Astrocyte (in vitro differentiated cells and primary cell): Measurements from ENCODE around the gene PROX2. TPM values are rescaled to one million over a fixed set of nuclear protein-coding genes. Genes with fewer than 3 reads are reported as not detected.

Experiments
- DNase-seq: peaks from one replicate; pipeline ENCODE4 v3.0.0-alpha.2; 2010; ENCODE audit warnings: low read depth
- FAIRE-seq: peaks from 2 replicates; lab custom pipeline; 2011; peaks lifted over from hg19 to GRCh38; lab: Jason Lieb, UNC
- H2AFZ ChIP-seq: 2 replicates; pipeline ENCODE4 v1.6.0; 2012; ENCODE audit warnings: low read depth, low read length, inconsistent platforms
- H3K27ac ChIP-seq: 2 replicates; pipeline ENCODE4 v1.5.1; 2011; ENCODE audit warnings: low read depth, low read length, inconsistent platforms
- H3K27me3 ChIP-seq: 2 replicates; pipeline ENCODE4 v1.6.0; 2011; ENCODE audit warnings: low read length, inconsistent platforms; ENCODE audit not compliant: insufficient read depth
- H3K36me3 ChIP-seq: 2 replicates; pipeline ENCODE4 v1.5.1; 2011; ENCODE audit warnings: low read length, inconsistent platforms; ENCODE audit not compliant: insufficient read depth
- H3K4me1 ChIP-seq: 2 replicates; pipeline ENCODE4 v1.5.1; 2011; ENCODE audit warnings: low read length, inconsistent platforms; ENCODE audit not compliant: insufficient read depth
- H3K4me2 ChIP-seq: 2 replicates; pipeline ENCODE4 v1.6.0; 2012; ENCODE audit warnings: low read length, inconsistent platforms
- H3K4me3 ChIP-seq: 2 replicates; pipeline ENCODE4 v1.5.1; 2011; ENCODE audit warnings: low read depth, mild to moderate bottlenecking, low read length, inconsistent platforms; ENCODE audit not compliant: insufficient read depth
- H3K79me2 ChIP-seq: 2 replicates; pipeline ENCODE4 v1.6.0; 2012; ENCODE audit warnings: mild to moderate bottlenecking, low read length, inconsistent platforms; ENCODE audit not compliant: insufficient read depth
- H3K9ac ChIP-seq: 2 replicates; pipeline ENCODE4 v1.6.0; 2012; ENCODE audit warnings: mild to moderate bottlenecking, low read length, inconsistent platforms
- H3K9me3 ChIP-seq: 2 replicates; pipeline ENCODE4 v1.5.1; 2012; ENCODE audit warnings: low read depth, mild to moderate bottlenecking, low read length, inconsistent platforms; ENCODE audit not compliant: insufficient read depth
- H4K20me1 ChIP-seq: 2 replicates; pipeline ENCODE4 v1.6.0; 2012; ENCODE audit warnings: low read length, inconsistent platforms; ENCODE audit not compliant: insufficient read depth
- H3K27ac Mint-ChIP-seq: one replicate; pipeline ENCODE4 v1.8.0; 2021; ENCODE audit warnings: mild to moderate bottlenecking, mixed read lengths; ENCODE audit not compliant: unreplicated experiment
- H3K27me3 Mint-ChIP-seq: one replicate; pipeline ENCODE4 v1.8.0; 2021; ENCODE audit warnings: low read depth, mixed read lengths; ENCODE audit not compliant: unreplicated experiment
- H3K36me3 Mint-ChIP-seq: one replicate; pipeline ENCODE4 v1.8.0; 2021; ENCODE audit warnings: low read depth, mixed read lengths; ENCODE audit not compliant: unreplicated experiment
- H3K4me1 Mint-ChIP-seq: one replicate; pipeline ENCODE4 v1.8.0; 2021; ENCODE audit warnings: low read depth, mixed read lengths; ENCODE audit not compliant: unreplicated experiment
- H3K4me3 Mint-ChIP-seq: one replicate; pipeline ENCODE4 v1.8.0; 2021; ENCODE audit warnings: mild to moderate bottlenecking, moderate library complexity, mixed read lengths; ENCODE audit not compliant: unreplicated experiment
- H3K9me3 Mint-ChIP-seq: one replicate; pipeline ENCODE4 v1.8.0; 2021; ENCODE audit warnings: mild to moderate bottlenecking, mixed read lengths; ENCODE audit not compliant: unreplicated experiment
- CTCF ChIP-seq: IDR thresholded peaks from 2 replicates; pipeline ENCODE4 v1.5.1; 2011; ENCODE audit warnings: low read depth, mild to moderate bottlenecking, inconsistent platforms, low read length, moderate library complexity; ENCODE audit not compliant: insufficient read depth
- EZH2 ChIP-seq: IDR thresholded peaks from 2 replicates; pipeline ENCODE4 v1.6.1; 2012; ENCODE audit warnings: mild to moderate bottlenecking, low read length, inconsistent platforms; ENCODE audit not compliant: insufficient read depth
- total RNA-seq: library from RNA; stranded (reverse); gene quantifications from 2 replicates; pipeline ENCODE4 v1.2.1, GENCODE V29; 2021

PROX2 gene
- total RNA-seq, 1 donor from 2014 or later = not detected

- Mint-ChIP-seq H3K27ac (peak overlapping the region; percentile 99), H3K27me3 (no peaks in the 10 kb centered on the region), H3K36me3 (no peaks in the 10 kb centered on the region), H3K4me3 (peak overlapping the region; percentile 100), H3K9me3 (peaks cover 2% of the 10 kb centered on the region), H3K4me1 (peaks cover 32% of the 10 kb centered on the region)
- Histone ChIP-seq H3K4me1 (peaks cover 14% of the 10 kb centered on the region), H3K9me3 (no peaks in the 10 kb centered on the region), H3K9ac (peak overlapping the region; percentile 95), H3K27me3 (no peaks in the 10 kb centered on the region), H3K79me2 (peaks cover 56% of the 10 kb centered on the region), H4K20me1 (peaks cover 51% of the 10 kb centered on the region), H3K27ac (peak overlapping the region; percentile 88), H3K36me3 (peaks cover 5% of the 10 kb centered on the region), H3K4me3 (peak overlapping the region; percentile 85), H2AFZ (peak overlapping the region; percentile 100), H3K4me2 (peak overlapping the region; percentile 99)
- FAIRE-seq (no peak), DNase-seq (peak; percentile 32)
- TF ChIP-seq CTCF (no peak), EZH2 (no peak)
Observed at GRCh38 chr14:74882103-74882920, 6.4 kb upstream of the PROX2 start.

- Histone ChIP-seq H2AFZ (peak within 1 kb of the TSS; percentile 100), H4K20me1 (peaks cover 44% of the 10 kb centered on the region), H3K9me3 (no peaks in the 10 kb centered on the region), H3K27ac (peak within 1 kb of the TSS; percentile 88), H3K4me1 (peaks cover 14% of the 10 kb centered on the region), H3K36me3 (peaks cover 5% of the 10 kb centered on the region), H3K79me2 (peaks cover 48% of the 10 kb centered on the region), H3K9ac (peak within 1 kb of the TSS; percentile 95), H3K4me3 (peak within 1 kb of the TSS; percentile 85), H3K4me2 (peak within 1 kb of the TSS; percentile 99), H3K27me3 (no peaks in the 10 kb centered on the region)
- Mint-ChIP-seq H3K9me3 (peaks cover 2% of the 10 kb centered on the region), H3K36me3 (no peaks in the 10 kb centered on the region), H3K27me3 (peaks cover 1% of the 10 kb centered on the region), H3K4me3 (peak within 1 kb of the TSS; percentile 100), H3K4me1 (peaks cover 33% of the 10 kb centered on the region), H3K27ac (peak within 1 kb of the TSS; percentile 99)
- DNase-seq (peak; percentile 76), FAIRE-seq (no peak)
- TF ChIP-seq CTCF (no peak), EZH2 (no peak)
Observed at GRCh38 chr14:74881431-74882102, 5.6 kb upstream of the PROX2 start, which contains the start of gene DLST. Gene DLST (plus strand): TSS chr14:74881916. CDS start chr14:74881954, 38 bp downstream.
